NCI-H187 treated with DMSO at 0.1 percent for 48 hours (cell line): ENCODE data around the gene PCSK9.
A peak's percentile ranks its signal among the peaks of the same experiment; 100 is the strongest.

ENCODE experiments used
- DNase-seq: peaks from one replicate; lab custom pipeline; 2025; lab: John Stamatoyannopoulos, UW

The PCSK9 gene

GRCh38 chr1:55059302-55060132 lies 20.2 kb downstream of the PCSK9 start:
- DNase-seq, result no peak

- no peak for DNase-seq
These were observed 21.0 kb downstream of the PCSK9 start for GRCh38 chr1:55060133-55060999.

GRCh38 chr1:55061000-55061705 lies 21.8 kb downstream of the PCSK9 start:
- DNase-seq, result no peak

GRCh38 chr1:55061706-55062321 lies 22.5 kb downstream of the PCSK9 start:
- DNase-seq, result no peak

GRCh38 chr1:55062801-55063576 lies 23.6 kb downstream of the PCSK9 start:
- DNase-seq, result no peak

GRCh38 chr1:55063577-55063942 lies 24.2 kb downstream of the PCSK9 start:
- no peak for DNase-seq

- DNase-seq, result no peak
These were observed 24.8 kb downstream of the PCSK9 start for GRCh38 chr1:55064071-55064581.

- DNase-seq, result no peak
These were observed 25.5 kb downstream of the PCSK9 start for GRCh38 chr1:55064861-55065263.

GRCh38 chr1:55065648-55066047 lies 26.3 kb downstream of the PCSK9 start:
- DNase-seq, result no peak

- DNase-seq, result no peak
These were observed 27.9 kb downstream of the PCSK9 start for GRCh38 chr1:55067022-55067778.

- no peak for DNase-seq
These were observed 28.6 kb downstream of the PCSK9 start for GRCh38 chr1:55067914-55068313.

GRCh38 chr1:55068638-55069037 lies 29.3 kb downstream of the PCSK9 start:
- no peak for DNase-seq

- DNase-seq, result no peak
These were observed 29.9 kb downstream of the PCSK9 start for GRCh38 chr1:55069280-55069679.

- DNase-seq, result no peak
These were observed 31.2 kb downstream of the PCSK9 start for GRCh38 chr1:55070293-55071164.

- no peak for DNase-seq
These were observed 32.1 kb downstream of the PCSK9 start for GRCh38 chr1:55071477-55071876.

GRCh38 chr1:55073187-55073916 lies 34.0 kb downstream of the PCSK9 start:
- peak; percentile 86 for DNase-seq

GRCh38 chr1:55074455-55074854 lies 35.1 kb downstream of the PCSK9 start:
- DNase-seq, result no peak

GRCh38 chr1:55076356-55076755 lies 37.0 kb downstream of the PCSK9 start:
- no peak for DNase-seq

GRCh38 chr1:55078470-55078869 lies 39.1 kb downstream of the PCSK9 start:
- DNase-seq, result no peak
